HG03095 (cell line): ENCODE data around the gene SNX33.
A peak's percentile ranks its signal among the peaks of the same experiment; 100 is the strongest.
"Not testable (repeated sequence)": the region's sequence is repeated elsewhere in the genome, so short reads cannot be mapped to it uniquely, and the experiment has no call there.

Source experiments
- ATAC-seq: cut with Tn5 transposase; IDR thresholded peaks from one replicate; pipeline ENCODE4 v1.9.1; 2021; ENCODE audit warnings: moderate library complexity; ENCODE audit not compliant: unreplicated experiment

Gene SNX33

GRCh38 chr15:75647370-75648155, at the start of gene SNX33:
Gene SNX33, plus strand, starts transcription at chr15:75647912. Its CDS starts 1,191 bp downstream, at chr15:75649103.
- ATAC-seq = peak; percentile 46

- ATAC-seq = no peak
Measured at GRCh38 chr15:75598361-75598760, 49.4 kb upstream of the SNX33 start.

- ATAC-seq = no peak
Measured at GRCh38 chr15:75599401-75599800, 48.3 kb upstream of the SNX33 start.

GRCh38 chr15:75606026-75606425, 41.7 kb upstream of the SNX33 start:
- no peak for ATAC-seq

GRCh38 chr15:75606711-75607699, 40.7 kb upstream of the SNX33 start:
- ATAC-seq = no peak

- ATAC-seq = no peak
Measured at GRCh38 chr15:75616766-75617165, 30.9 kb upstream of the SNX33 start.

GRCh38 chr15:75620058-75620820, 27.5 kb upstream of the SNX33 start:
- no peak for ATAC-seq

- ATAC-seq = no peak
Measured at GRCh38 chr15:75620841-75621391, 26.8 kb upstream of the SNX33 start.

GRCh38 chr15:75622505-75622904, 25.2 kb upstream of the SNX33 start:
- no peak for ATAC-seq

GRCh38 chr15:75625542-75626347, 22.0 kb upstream of the SNX33 start, which contains the start of gene SNUPN:
Gene SNUPN, minus strand, starts transcription at chr15:75625725. Its CDS starts 4,674 bp downstream, at chr15:75621051.
- peak; percentile 79 for ATAC-seq

GRCh38 chr15:75631935-75632334, 15.8 kb upstream of the SNX33 start:
- ATAC-seq = no peak

- not testable (repeated sequence) for ATAC-seq
Measured at GRCh38 chr15:75633922-75634321, 13.8 kb upstream of the SNX33 start.

- no peak for ATAC-seq
Measured at GRCh38 chr15:75636026-75636425, 11.7 kb upstream of the SNX33 start.

GRCh38 chr15:75637245-75638009, 10.3 kb upstream of the SNX33 start:
- no peak for ATAC-seq

- ATAC-seq = no peak
Measured at GRCh38 chr15:75639191-75639708, 8.5 kb upstream of the SNX33 start.

- peak; percentile 86 for ATAC-seq
Measured at GRCh38 chr15:75639709-75640482, 7.8 kb upstream of the SNX33 start, which contains the start of gene IMP3. Gene IMP3, minus strand, starts transcription at chr15:75640224. Its CDS starts 56 bp downstream, at chr15:75640168.

GRCh38 chr15:75640483-75641178, 7.1 kb upstream of the SNX33 start:
- ATAC-seq = peak; percentile 36
